ENCODE data around the gene PCYT1A.
"Not testable (repeated sequence)": the region's sequence is repeated elsewhere in the genome, so short reads cannot be mapped to it uniquely, and the experiment has no call there.

PCYT1A gene

GRCh38 chr3:196274585-196274984 is 12.9 kb downstream of the PCYT1A start:
- Histone ChIP-seq H3K9me3 (peaks cover 7% of the 10 kb centered on the region), H3K27me3 (ENCODE audit: low read depth) (no peaks in the 10 kb centered on the region), H3K4me3 (no peak overlapping the region), H3K4me1 (no peaks in the 10 kb centered on the region; the same call in 1 of the 2 replicates), H3K36me3 (replicated peaks) (peaks cover 13% of the 10 kb centered on the region)
- in situ Hi-C loops (cut with MboI; ENCODE audit: low sequenced_read_pairs): no loop called here
- no peak for DNase-seq (ENCODE audit: low spot score in 2 of 2)

GRCh38 chr3:196273655-196274054 is 13.9 kb downstream of the PCYT1A start:
- in situ Hi-C loops (cut with MboI; ENCODE audit: low sequenced_read_pairs): no loop called here
- H3K36me3 ChIP-seq (replicated peaks): peaks cover 22% of the 10 kb centered on the region

GRCh38 chr3:196272826-196273225 is 14.7 kb downstream of the PCYT1A start:
- in situ Hi-C loops (cut with MboI; ENCODE audit: low sequenced_read_pairs): no loop called here
- Histone ChIP-seq H3K9me3 (peaks cover 7% of the 10 kb centered on the region), H3K4me3 (no peak overlapping the region), H3K4me1 (peaks cover 8% of the 10 kb centered on the region), H3K36me3 (replicated peaks) (peaks cover 25% of the 10 kb centered on the region), H3K27me3 (ENCODE audit: low read depth) (no peaks in the 10 kb centered on the region)
- DNase-seq (ENCODE audit: low spot score in 2 of 2): no peak

More at GRCh38 chr3:196273655-196274054, 13.9 kb downstream of the PCYT1A start:
- Histone ChIP-seq H3K9me3 (peaks cover 7% of the 10 kb centered on the region), H3K27me3 (ENCODE audit: low read depth) (no peaks in the 10 kb centered on the region), H3K4me1 (peaks cover 6% of the 10 kb centered on the region), H3K4me3 (no peak overlapping the region)
- no peak for DNase-seq (ENCODE audit: low spot score in 2 of 2)

DNA sequence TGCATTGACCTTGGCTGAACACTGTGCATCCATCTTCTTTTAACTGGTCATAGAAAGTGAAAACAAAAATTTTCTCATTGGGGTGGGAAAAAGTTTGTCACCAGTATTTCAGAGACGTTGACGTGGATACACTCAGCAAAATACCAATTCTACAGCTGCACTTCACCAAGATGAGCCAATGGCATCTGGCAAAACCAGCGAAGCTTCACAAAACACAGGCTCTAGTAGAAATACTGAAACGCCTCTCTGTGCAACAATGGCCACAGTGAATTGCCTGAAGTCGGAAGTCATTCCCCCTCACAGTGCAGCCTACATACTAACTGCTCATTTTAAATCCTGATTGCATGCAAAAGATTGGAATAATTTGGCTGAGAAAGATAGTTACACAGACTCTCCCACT is 17.0 kb downstream of the PCYT1A start:
- H3K9me3 ChIP-seq: peaks cover 7% of the 10 kb centered on the region
- H3K4me3 ChIP-seq: no peak overlapping the region
- H3K27me3 ChIP-seq (ENCODE audit: low read depth): no peaks in the 10 kb centered on the region
- H3K4me1 ChIP-seq: peaks cover 8% of the 10 kb centered on the region
- DNase-seq (ENCODE audit: low spot score in 2 of 2): no peak
- H3K36me3 ChIP-seq (replicated peaks): peaks cover 35% of the 10 kb centered on the region
- in situ Hi-C loops (cut with MboI; ENCODE audit: low sequenced_read_pairs): no loop called here

GRCh38 chr3:196268284-196269163 is 19.0 kb downstream of the PCYT1A start:
- peaks cover 36% of the 10 kb centered on the region for H3K36me3 ChIP-seq (replicated peaks)
- in situ Hi-C loops (cut with MboI; ENCODE audit: low sequenced_read_pairs): no loop called here
- no peak overlapping the region for H3K4me3 ChIP-seq
- H3K4me1 ChIP-seq: peaks cover 8% of the 10 kb centered on the region
- peaks cover 4% of the 10 kb centered on the region; the same call in 1 of the 2 replicates for H3K9me3 ChIP-seq
- peak in 1 of 2 experiments; percentile 52 for DNase-seq (ENCODE audit: low spot score in 2 of 2)
- no peaks in the 10 kb centered on the region for H3K27me3 ChIP-seq (ENCODE audit: low read depth)

GRCh38 chr3:196263819-196264218 is 23.7 kb downstream of the PCYT1A start:
- H3K4me1 ChIP-seq: peaks cover 9% of the 10 kb centered on the region
- H3K4me3 ChIP-seq: no peak overlapping the region
- no peaks in the 10 kb centered on the region for H3K9me3 ChIP-seq
- in situ Hi-C loops (cut with MboI; ENCODE audit: low sequenced_read_pairs): no loop called here
- no peaks in the 10 kb centered on the region for H3K27me3 ChIP-seq (ENCODE audit: low read depth)
- H3K36me3 ChIP-seq (replicated peaks): peaks cover 22% of the 10 kb centered on the region
- DNase-seq (ENCODE audit: low spot score in 2 of 2): no peak

- Histone ChIP-seq H3K36me3 (replicated peaks) (peaks cover 21% of the 10 kb centered on the region), H3K27me3 (ENCODE audit: low read depth) (no peaks in the 10 kb centered on the region), H3K9me3 (no peaks in the 10 kb centered on the region), H3K4me1 (peaks cover 5% of the 10 kb centered on the region), H3K4me3 (no peak overlapping the region)
- DNase-seq (ENCODE audit: low spot score in 2 of 2): no peak
- in situ Hi-C loops (cut with MboI; ENCODE audit: low sequenced_read_pairs): no loop called here
These were observed 26.7 kb downstream of the PCYT1A start for GRCh38 chr3:196260784-196261183.

DNA sequence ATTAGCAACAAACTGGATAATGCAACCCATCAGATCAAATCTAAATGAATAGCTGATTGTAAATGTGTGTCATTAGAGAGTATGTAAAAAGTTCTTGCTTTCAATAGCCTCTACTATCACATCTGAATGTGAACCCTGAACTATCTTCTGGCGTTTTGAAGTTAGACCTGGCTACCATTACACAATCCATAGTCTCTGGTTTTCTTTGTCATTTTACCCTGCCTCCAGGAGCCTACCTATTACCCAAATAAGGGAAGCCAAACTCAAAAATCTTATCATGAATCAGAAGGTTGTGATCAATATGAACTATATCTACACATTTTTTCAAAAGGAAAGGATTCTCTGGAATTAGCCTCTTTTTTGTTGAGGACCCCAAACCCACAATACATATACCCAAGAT is 31.8 kb downstream of the PCYT1A start:
- H3K4me1 ChIP-seq: no peaks in the 10 kb centered on the region
- H3K4me3 ChIP-seq: no peak overlapping the region
- no peak for DNase-seq (ENCODE audit: low spot score in 2 of 2)
- no peaks in the 10 kb centered on the region for H3K27me3 ChIP-seq (ENCODE audit: low read depth)
- H3K36me3 ChIP-seq (replicated peaks): peaks cover 14% of the 10 kb centered on the region
- in situ Hi-C loops (cut with MboI; ENCODE audit: low sequenced_read_pairs): no loop called here
- H3K9me3 ChIP-seq: no peaks in the 10 kb centered on the region

- Histone ChIP-seq H3K4me1 (no peaks in the 10 kb centered on the region), H3K36me3 (replicated peaks) (peaks cover 14% of the 10 kb centered on the region), H3K27me3 (ENCODE audit: low read depth) (no peaks in the 10 kb centered on the region), H3K4me3 (no peak overlapping the region), H3K9me3 (no peaks in the 10 kb centered on the region)
- in situ Hi-C loops (cut with MboI; ENCODE audit: low sequenced_read_pairs): loop anchor here (5.0 kb wide), 1 partner anchor 268 kb away; no protein-coding TSS in a partner anchor
- DNase-seq (ENCODE audit: low spot score in 2 of 2): no peak
These were observed 32.9 kb downstream of the PCYT1A start for GRCh38 chr3:196254376-196255283.

- H3K9me3 ChIP-seq: no peaks in the 10 kb centered on the region
- H3K4me1 ChIP-seq: no peaks in the 10 kb centered on the region
- H3K36me3 ChIP-seq (replicated peaks): peaks cover 18% of the 10 kb centered on the region
- no peak overlapping the region for H3K4me3 ChIP-seq
- in situ Hi-C loops (cut with MboI; ENCODE audit: low sequenced_read_pairs): loop anchor here (5.0 kb wide), 1 partner anchor 270 kb away; no protein-coding TSS in a partner anchor
- H3K27me3 ChIP-seq (ENCODE audit: low read depth): no peaks in the 10 kb centered on the region
- no peak for DNase-seq (ENCODE audit: low spot score in 2 of 2)
These were observed 35.6 kb downstream of the PCYT1A start for GRCh38 chr3:196251918-196252317.

- DNase-seq (ENCODE audit: low spot score in 2 of 2): no peak
- peaks cover 21% of the 10 kb centered on the region for H3K36me3 ChIP-seq (replicated peaks)
These were observed 40.8 kb downstream of the PCYT1A start for GRCh38 chr3:196246612-196247308.

GRCh38 chr3:196244166-196244565 is 43.4 kb downstream of the PCYT1A start:
- H3K4me3 ChIP-seq; DNase-seq (ENCODE audit: low spot score in 2 of 2); H3K9me3 ChIP-seq; H3K4me1 ChIP-seq; H3K27me3 ChIP-seq (ENCODE audit: low read depth); in situ Hi-C loops (cut with MboI; ENCODE audit: low sequenced_read_pairs): not testable (repeated sequence)
- peaks cover 26% of the 10 kb centered on the region for H3K36me3 ChIP-seq (replicated peaks)

More at GRCh38 chr3:196246612-196247308, 40.8 kb downstream of the PCYT1A start:
- no peaks in the 10 kb centered on the region for H3K27me3 ChIP-seq (ENCODE audit: low read depth)
- in situ Hi-C loops (cut with MboI; ENCODE audit: low sequenced_read_pairs): no loop called here
- no peaks in the 10 kb centered on the region for H3K4me1 ChIP-seq
- H3K9me3 ChIP-seq: no peaks in the 10 kb centered on the region
- no peak overlapping the region for H3K4me3 ChIP-seq

- in situ Hi-C loops (cut with MboI; ENCODE audit: low sequenced_read_pairs): no loop called here
- H3K27me3 ChIP-seq (ENCODE audit: low read depth): no peaks in the 10 kb centered on the region
- H3K4me3 ChIP-seq: no peak overlapping the region
- H3K4me1 ChIP-seq: no peaks in the 10 kb centered on the region
- H3K9me3 ChIP-seq: no peaks in the 10 kb centered on the region
- H3K36me3 ChIP-seq (replicated peaks): peaks cover 29% of the 10 kb centered on the region
- DNase-seq (ENCODE audit: low spot score in 2 of 2): no peak
These were observed 45.8 kb downstream of the PCYT1A start for GRCh38 chr3:196241704-196242103.

Data from HAP-1 (cell line).